LHCN-M2 (cell line): ENCODE data around the gene TBCD. TPM values are rescaled to one million over a fixed set of nuclear protein-coding genes. Genes with fewer than 3 reads are reported as not detected.

Experiments used
- total RNA-seq: library from RNA; depleted of rRNA; stranded (reverse); fragments of >200 nt; gene quantifications from 2 replicates; pipeline ENCODE4 v1.2.3, GENCODE V29; 2014; rRNA removed

The TBCD gene
- total RNA-seq, 1 experiment from 2014 or later: 46.2 TPM

Other genes starting within 250 kb of the TBCD start
- 24.8 and 31.5 TPM in 2 replicates for gene FOXK2, start 232.3 kb upstream of the TBCD start, total RNA-seq
- gene WDR45B, start 103.6 kb upstream of the TBCD start, total RNA-seq: 90.8 and 116 TPM in 2 replicates
- 15.6 and 17.9 TPM in 2 replicates for gene RAB40B, start 53.4 kb upstream of the TBCD start, total RNA-seq
- 32.1 and 37.7 TPM in 2 replicates for gene FN3KRP, start 35.4 kb upstream of the TBCD start, total RNA-seq
- gene FN3K, start 16.4 kb upstream of the TBCD start, total RNA-seq: 0.23 and 3.1 TPM in 2 replicates
- not detected in 2 replicates for gene ZNF750, start 88.0 kb downstream of the TBCD start, total RNA-seq